Measurements from ENCODE around the gene MACROD2. TPM values are rescaled to one million over a fixed set of nuclear protein-coding genes. Genes with fewer than 3 reads are reported as not detected.

Gene MACROD2
- total and polyA plus RNA-seq, 4 donors: 0.66 to 10.5 (median 3.3) TPM

GRCh38 chr20:14848806-14849205 lies 853.5 kb downstream of the MACROD2 start:
- no peak for TF ChIP-seq CTCF (IDR thresholded peaks at IDR 0.05; ENCODE audit: low read depth, low read length, missing input control)
- TF ChIP-seq JUND (IDR thresholded peaks at IDR 0.05): no peak
- no peak for TF ChIP-seq RAD21 (IDR thresholded peaks at IDR 0.05)
- TF ChIP-seq TAF1 (conservative IDR thresholded peaks at IDR 0.05): no peak
- TF ChIP-seq GABPA (IDR thresholded peaks at IDR 0.05 in 1 of 2, conservative IDR thresholded peaks at IDR 0.05 in 1 of 2): no peak
- TF ChIP-seq EGR1 (IDR thresholded peaks at IDR 0.05; ENCODE audit: low read depth in 2 of 2): no peak
- no peak for TF ChIP-seq ATF3 (IDR thresholded peaks at IDR 0.05)
- TF ChIP-seq REST (IDR thresholded peaks at IDR 0.05): no peak
- TF ChIP-seq SP1 (IDR thresholded peaks at IDR 0.05): no peak
- TF ChIP-seq FOXA2 (IDR thresholded peaks at IDR 0.05): no peak
- no peak for TF ChIP-seq MAX (IDR thresholded peaks at IDR 0.05)
- TF ChIP-seq HNF4G (IDR thresholded peaks at IDR 0.05): no peak
- H3K9ac ChIP-seq (ENCODE audit: low read depth in 1 of 2, low read length in 2 of 2): no peak overlapping the region
- 92% methylated on average over 4 of the region's 4 CpGs for WGBS

GRCh38 chr20:14853079-14853478 lies 857.8 kb downstream of the MACROD2 start:
- TF ChIP-seq SP1 (IDR thresholded peaks at IDR 0.05) (no peak), FOXA2 (IDR thresholded peaks at IDR 0.05) (no peak), ZBTB33 (IDR thresholded peaks at IDR 0.05) (no peak), HNF4A (conservative IDR thresholded peaks at IDR 0.05) (no peak), GABPA (IDR thresholded peaks at IDR 0.05 in 1 of 2, conservative IDR thresholded peaks at IDR 0.05 in 1 of 2) (no peak), HNF4G (IDR thresholded peaks at IDR 0.05) (no peak), MAX (IDR thresholded peaks at IDR 0.05) (no peak), RXRA (IDR thresholded peaks at IDR 0.05) (no peak), JUND (IDR thresholded peaks at IDR 0.05) (no peak), NR2F2 (IDR thresholded peaks at IDR 0.05) (no peak)
- Histone ChIP-seq H3K9me3 (ENCODE audit: control insufficient read depth in 4 of 4, low read length in 3 of 4) (no peaks in the 10 kb centered on the region), H3K36me3 (ENCODE audit: control insufficient read depth in 4 of 4, insufficient read depth in 3 of 4, low read depth in 1 of 4, low read length in 3 of 4) (no peaks in the 10 kb centered on the region), H3K4me1 (ENCODE audit: control insufficient read depth in 4 of 4, insufficient read depth in 4 of 4, low read length in 3 of 4) (no peaks in the 10 kb centered on the region), H3K27me3 (ENCODE audit: control insufficient read depth in 4 of 4, insufficient read depth in 4 of 4, low read length in 3 of 4) (no peaks in the 10 kb centered on the region), H3K4me3 (ENCODE audit: low read depth in 1 of 3, low read length in 3 of 3) (no peak overlapping the region), H3K9ac (ENCODE audit: low read depth in 1 of 2, low read length in 2 of 2) (no peak overlapping the region), H3K27ac (ENCODE audit: low read depth in 1 of 2, low read length in 2 of 2) (no peak overlapping the region)
- DNase-seq (ENCODE audit: low spot score): no peak
- WGBS: 91% methylated on average over 2 of the region's 2 CpGs

More at GRCh38 chr20:14848806-14849205, 853.5 kb downstream of the MACROD2 start:
- no peak overlapping the region for H3K4me3 ChIP-seq (ENCODE audit: low read depth in 1 of 3, low read length in 3 of 3)
- no peaks in the 10 kb centered on the region for H3K9me3 ChIP-seq (ENCODE audit: control insufficient read depth in 4 of 4, low read length in 3 of 4)
- H3K4me1 ChIP-seq (ENCODE audit: control insufficient read depth in 4 of 4, insufficient read depth in 4 of 4, low read length in 3 of 4): no peaks in the 10 kb centered on the region
- no peaks in the 10 kb centered on the region for H3K27me3 ChIP-seq (ENCODE audit: control insufficient read depth in 4 of 4, insufficient read depth in 4 of 4, low read length in 3 of 4)
- DNase-seq (ENCODE audit: low spot score): no peak
- H3K36me3 ChIP-seq (ENCODE audit: control insufficient read depth in 4 of 4, insufficient read depth in 3 of 4, low read depth in 1 of 4, low read length in 3 of 4): no peaks in the 10 kb centered on the region
- H3K27ac ChIP-seq (ENCODE audit: low read depth in 1 of 2, low read length in 2 of 2): no peak overlapping the region

Data from liver (tissue), 9 donors.